Loucy (cell line): Measurements from ENCODE around the gene TRIM46.

ENCODE experiments used
- EZH2phosphoT487 ChIP-seq: fragments of 200-600 bp; IDR thresholded peaks from 2 replicates; pipeline ENCODE4 v1.6.1; 2018; ENCODE audit warnings: antibody characterized with exemption, mild to moderate bottlenecking, moderate library complexity, borderline replicate concordance
- TF ChIP-seq, protein P1 (sequence below): fragments of 200-600 bp; sonication (generic); conservative IDR thresholded peaks from 2 replicates; pipeline ENCODE4 v1.5.1; 2014; ENCODE audit warnings: mild to moderate bottlenecking, antibody characterized with exemption, low read length

DNA sequence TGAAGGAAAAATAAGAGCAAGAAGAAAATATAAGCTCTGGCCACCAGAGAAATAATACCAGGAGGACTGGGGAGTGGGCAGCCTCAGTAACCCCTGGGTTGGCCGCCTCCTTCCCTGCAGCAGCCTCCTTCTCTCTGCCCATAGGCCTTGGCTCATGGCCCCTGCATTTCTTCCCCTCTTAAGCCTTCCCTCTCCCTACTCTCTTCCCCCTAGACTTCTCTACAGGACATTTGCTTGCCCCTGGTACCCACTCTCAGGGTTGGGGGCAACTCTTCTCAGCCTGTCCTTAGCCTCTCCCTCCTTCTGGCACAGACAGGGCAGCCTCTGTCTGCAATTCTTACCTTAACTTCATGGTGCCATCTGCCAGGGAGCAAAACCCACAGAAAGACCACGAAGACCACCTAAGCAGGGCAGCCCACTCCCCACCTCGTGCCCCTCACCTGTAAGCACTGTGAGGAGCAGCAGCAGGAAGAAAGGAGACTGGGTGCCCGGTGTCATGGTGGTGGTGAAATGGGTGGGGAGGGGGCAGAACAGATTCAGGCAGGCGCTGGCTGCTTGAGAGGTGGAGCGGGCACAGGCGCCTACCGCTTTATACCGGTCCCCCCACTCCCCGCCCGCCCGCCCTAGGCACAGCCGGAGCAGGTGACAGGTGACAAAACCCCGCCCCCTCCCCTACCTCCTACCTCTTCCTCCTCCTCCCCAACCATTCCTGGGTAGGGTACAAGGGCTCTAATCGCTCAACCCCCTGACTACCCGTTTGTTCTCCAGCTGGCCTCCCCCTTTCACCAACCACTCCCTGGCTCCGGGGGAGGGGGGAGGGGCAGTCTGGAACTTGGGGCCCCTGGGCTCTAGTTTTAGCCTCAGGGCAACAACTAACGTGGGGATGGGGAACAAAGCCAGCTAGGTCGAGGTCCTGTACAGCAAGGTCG, 19.0 kb downstream of the TRIM46 start:
- TF ChIP-seq EZH2phosphoT487, result no peak
- TF ChIP-seq, protein P1, sequence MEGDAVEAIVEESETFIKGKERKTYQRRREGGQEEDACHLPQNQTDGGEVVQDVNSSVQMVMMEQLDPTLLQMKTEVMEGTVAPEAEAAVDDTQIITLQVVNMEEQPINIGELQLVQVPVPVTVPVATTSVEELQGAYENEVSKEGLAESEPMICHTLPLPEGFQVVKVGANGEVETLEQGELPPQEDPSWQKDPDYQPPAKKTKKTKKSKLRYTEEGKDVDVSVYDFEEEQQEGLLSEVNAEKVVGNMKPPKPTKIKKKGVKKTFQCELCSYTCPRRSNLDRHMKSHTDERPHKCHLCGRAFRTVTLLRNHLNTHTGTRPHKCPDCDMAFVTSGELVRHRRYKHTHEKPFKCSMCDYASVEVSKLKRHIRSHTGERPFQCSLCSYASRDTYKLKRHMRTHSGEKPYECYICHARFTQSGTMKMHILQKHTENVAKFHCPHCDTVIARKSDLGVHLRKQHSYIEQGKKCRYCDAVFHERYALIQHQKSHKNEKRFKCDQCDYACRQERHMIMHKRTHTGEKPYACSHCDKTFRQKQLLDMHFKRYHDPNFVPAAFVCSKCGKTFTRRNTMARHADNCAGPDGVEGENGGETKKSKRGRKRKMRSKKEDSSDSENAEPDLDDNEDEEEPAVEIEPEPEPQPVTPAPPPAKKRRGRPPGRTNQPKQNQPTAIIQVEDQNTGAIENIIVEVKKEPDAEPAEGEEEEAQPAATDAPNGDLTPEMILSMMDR, result no peak
